ENCODE measurements around the gene EEF1AKMT2.
A peak's percentile ranks its signal among the peaks of the same experiment; 100 is the strongest.

EEF1AKMT2 gene

DNA sequence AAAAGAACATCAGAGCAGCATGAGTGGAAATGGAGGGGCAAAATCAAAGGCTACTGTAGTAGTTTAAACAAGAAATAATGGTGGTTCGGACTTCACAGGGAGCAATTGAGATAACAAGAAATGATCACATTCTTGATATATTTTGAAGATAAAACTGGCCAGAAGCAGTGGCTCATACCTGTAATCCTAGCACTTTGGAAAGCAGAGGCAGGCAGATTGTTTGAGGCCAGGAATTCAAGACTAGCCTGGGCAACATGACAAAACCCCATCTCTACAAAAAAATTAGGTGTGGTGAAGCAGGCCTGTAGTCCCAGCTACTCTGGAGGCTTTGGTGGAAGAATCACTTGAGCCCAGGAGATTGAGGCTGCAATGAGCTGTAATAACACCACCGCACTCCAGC lies 22.9 kb downstream of the EEF1AKMT2 start:
- no peak overlapping the region for H3K4me3 ChIP-seq (ENCODE audit: low read depth, low read length)
- no peaks in the 10 kb centered on the region for H3K27me3 ChIP-seq (replicated peaks)
- in situ Hi-C loops (cut with HindIII; ENCODE audit: low pct_ligation_motif_present, low sequenced_read_pairs): no loop called here
- TF ChIP-seq, protein P1, sequence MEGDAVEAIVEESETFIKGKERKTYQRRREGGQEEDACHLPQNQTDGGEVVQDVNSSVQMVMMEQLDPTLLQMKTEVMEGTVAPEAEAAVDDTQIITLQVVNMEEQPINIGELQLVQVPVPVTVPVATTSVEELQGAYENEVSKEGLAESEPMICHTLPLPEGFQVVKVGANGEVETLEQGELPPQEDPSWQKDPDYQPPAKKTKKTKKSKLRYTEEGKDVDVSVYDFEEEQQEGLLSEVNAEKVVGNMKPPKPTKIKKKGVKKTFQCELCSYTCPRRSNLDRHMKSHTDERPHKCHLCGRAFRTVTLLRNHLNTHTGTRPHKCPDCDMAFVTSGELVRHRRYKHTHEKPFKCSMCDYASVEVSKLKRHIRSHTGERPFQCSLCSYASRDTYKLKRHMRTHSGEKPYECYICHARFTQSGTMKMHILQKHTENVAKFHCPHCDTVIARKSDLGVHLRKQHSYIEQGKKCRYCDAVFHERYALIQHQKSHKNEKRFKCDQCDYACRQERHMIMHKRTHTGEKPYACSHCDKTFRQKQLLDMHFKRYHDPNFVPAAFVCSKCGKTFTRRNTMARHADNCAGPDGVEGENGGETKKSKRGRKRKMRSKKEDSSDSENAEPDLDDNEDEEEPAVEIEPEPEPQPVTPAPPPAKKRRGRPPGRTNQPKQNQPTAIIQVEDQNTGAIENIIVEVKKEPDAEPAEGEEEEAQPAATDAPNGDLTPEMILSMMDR (IDR thresholded peaks at IDR 0.05; ENCODE audit: low read depth, low read length, missing control alignments): no peak
- DNase-seq: no peak
- no peak overlapping the region for H3K27ac ChIP-seq
- H3K36me3 ChIP-seq (replicated peaks): no peaks in the 10 kb centered on the region

DNA sequence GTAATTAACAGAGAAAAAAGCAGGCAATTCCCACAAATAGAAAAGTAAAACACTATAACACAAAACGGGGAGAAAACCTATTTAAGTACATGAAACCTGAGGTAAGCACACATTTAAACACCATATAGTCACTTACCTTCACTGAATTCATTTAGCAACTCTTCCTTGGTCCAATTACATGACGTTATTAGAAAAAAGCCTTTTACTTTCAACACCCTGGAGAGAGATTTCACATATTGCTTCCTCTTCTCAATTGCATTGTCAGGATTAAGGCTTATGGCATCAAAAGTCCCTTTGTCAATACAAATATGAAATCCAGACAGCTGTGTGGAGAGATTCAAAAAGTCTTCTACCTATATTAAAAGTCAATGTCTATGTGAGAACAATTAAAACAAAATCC lies 26.4 kb downstream of the EEF1AKMT2 start:
- Histone ChIP-seq H3K27ac (no peak overlapping the region), H3K4me3 (ENCODE audit: low read depth, low read length) (no peak overlapping the region), H3K36me3 (replicated peaks) (peaks cover 8% of the 10 kb centered on the region), H3K27me3 (replicated peaks) (no peaks in the 10 kb centered on the region)
- TF ChIP-seq, protein P1 (IDR thresholded peaks at IDR 0.05; ENCODE audit: low read depth, low read length, missing control alignments): no peak
- in situ Hi-C loops (cut with HindIII; ENCODE audit: low pct_ligation_motif_present, low sequenced_read_pairs): no loop called here
- no peak for DNase-seq

DNA sequence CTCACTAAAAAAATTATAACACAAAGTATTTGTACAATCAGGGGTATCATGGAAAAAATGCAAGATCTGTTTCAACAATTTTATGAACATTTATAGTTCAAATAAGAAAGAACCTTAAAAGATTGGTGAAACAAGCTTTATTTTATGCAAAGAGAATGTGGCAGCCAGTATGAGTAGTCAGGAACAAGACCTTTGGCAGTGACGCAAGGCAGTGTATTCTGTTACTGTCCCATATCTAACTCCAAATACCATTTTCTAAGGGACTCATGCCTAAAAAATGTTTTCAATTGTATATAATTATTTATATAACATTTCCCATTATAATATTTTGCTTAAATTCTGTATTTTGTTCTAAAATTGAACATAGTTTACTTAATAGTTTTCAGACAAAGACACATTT lies 28.4 kb downstream of the EEF1AKMT2 start:
- Histone ChIP-seq H3K36me3 (replicated peaks) (peaks cover 17% of the 10 kb centered on the region), H3K27ac (peak overlapping the region; percentile 44), H3K4me3 (ENCODE audit: low read depth, low read length) (no peak overlapping the region), H3K27me3 (replicated peaks) (no peaks in the 10 kb centered on the region)
- in situ Hi-C loops (cut with HindIII; ENCODE audit: low pct_ligation_motif_present, low sequenced_read_pairs): no loop called here
- peak; percentile 61 for DNase-seq
- TF ChIP-seq, protein P1 (IDR thresholded peaks at IDR 0.05; ENCODE audit: low read depth, low read length, missing control alignments): no peak

DNA sequence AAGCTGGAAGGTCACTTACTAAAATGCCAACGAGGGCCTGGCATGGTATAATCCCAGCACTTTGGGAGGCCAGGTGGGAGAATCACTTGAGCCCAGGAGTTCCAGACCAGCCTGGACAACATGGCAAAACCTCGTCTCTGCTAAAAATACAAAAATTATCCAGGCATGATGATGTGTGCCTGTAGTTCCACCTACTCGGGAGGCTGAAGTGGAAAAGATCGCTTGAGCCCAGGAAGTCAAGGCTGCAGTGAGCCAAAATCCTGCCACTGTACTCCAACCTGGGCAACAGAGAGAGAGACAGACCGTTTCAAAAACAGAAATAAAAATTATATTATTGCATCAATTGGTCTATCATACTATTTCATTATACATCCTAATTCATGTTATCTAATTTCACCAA lies 29.4 kb downstream of the EEF1AKMT2 start:
- DNase-seq: no peak
- TF ChIP-seq, protein P1 (IDR thresholded peaks at IDR 0.05; ENCODE audit: low read depth, low read length, missing control alignments): no peak
- in situ Hi-C loops (cut with HindIII; ENCODE audit: low pct_ligation_motif_present, low sequenced_read_pairs): no loop called here
- H3K36me3 ChIP-seq (replicated peaks): peaks cover 17% of the 10 kb centered on the region
- H3K27me3 ChIP-seq (replicated peaks): no peaks in the 10 kb centered on the region
- no peak overlapping the region for H3K4me3 ChIP-seq (ENCODE audit: low read depth, low read length)
- H3K27ac ChIP-seq: no peak overlapping the region

DNA sequence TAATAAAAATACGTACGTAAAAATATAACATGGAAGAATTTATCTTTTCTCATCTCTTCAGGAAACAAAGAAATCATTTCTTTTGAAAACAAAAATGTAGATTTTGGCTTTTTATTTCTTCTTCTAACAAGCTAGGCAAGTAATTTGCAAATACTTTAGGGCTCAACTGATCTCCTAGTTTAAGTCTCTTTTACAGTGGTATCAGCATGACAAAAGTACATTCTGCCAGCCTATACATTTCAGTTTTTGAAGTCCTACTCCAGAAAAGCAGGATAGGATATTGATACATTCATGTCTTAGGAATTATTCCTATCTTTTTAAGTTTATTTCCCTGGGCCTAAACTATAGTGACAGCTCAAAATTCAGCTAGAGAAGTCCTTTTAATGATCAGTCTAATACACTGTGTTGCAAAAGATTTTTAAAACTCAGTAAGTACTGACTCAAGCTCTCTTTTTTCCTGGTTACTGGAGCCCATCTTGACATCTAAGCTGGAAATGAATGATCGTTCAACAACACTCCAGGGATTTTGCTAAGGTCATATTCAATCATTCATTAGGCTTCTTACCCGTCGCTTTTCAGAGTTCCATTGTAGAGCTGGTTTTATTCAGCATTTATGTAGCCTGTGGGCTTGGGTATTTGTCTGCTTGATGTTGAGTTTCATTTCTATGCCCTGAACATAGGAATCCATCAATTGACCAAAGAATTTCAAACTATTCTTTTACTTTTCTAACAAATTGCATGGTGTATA lies 35.4 kb downstream of the EEF1AKMT2 start:
- in situ Hi-C loops (cut with HindIII; ENCODE audit: low pct_ligation_motif_present, low sequenced_read_pairs): no loop called here
- TF ChIP-seq, protein P1 (IDR thresholded peaks at IDR 0.05; ENCODE audit: low read depth, low read length, missing control alignments): no peak
- DNase-seq: no peak

DNA sequence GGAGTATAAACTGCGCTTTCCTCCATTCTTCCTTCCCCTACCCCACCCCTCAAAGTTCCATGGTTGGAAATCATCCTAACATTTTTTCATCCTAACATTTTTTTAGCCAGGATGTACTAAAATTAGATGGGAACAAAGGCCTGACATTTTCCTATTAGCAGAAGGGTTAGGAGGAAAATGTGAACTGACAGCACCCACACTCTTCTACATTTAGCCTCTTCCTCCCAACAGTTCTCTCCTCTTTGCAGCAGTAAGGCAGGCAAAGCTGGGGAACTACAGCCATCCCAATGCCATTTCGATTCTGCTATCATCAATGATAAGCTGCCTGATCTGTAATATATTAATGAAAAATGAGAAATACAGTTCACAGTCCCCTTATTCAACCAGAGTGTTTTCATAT lies 36.1 kb downstream of the EEF1AKMT2 start:
- TF ChIP-seq, protein P1 (IDR thresholded peaks at IDR 0.05; ENCODE audit: low read depth, low read length, missing control alignments): no peak
- no peaks in the 10 kb centered on the region for H3K27me3 ChIP-seq (replicated peaks)
- in situ Hi-C loops (cut with HindIII; ENCODE audit: low pct_ligation_motif_present, low sequenced_read_pairs): no loop called here
- H3K36me3 ChIP-seq (replicated peaks): peaks cover 9% of the 10 kb centered on the region
- DNase-seq: no peak
- H3K4me3 ChIP-seq (ENCODE audit: low read depth, low read length): no peak overlapping the region
- no peak overlapping the region for H3K27ac ChIP-seq

More for the DNA sequence above, 35.4 kb downstream of the EEF1AKMT2 start:
- peaks cover 12% of the 10 kb centered on the region for H3K36me3 ChIP-seq (replicated peaks)
- H3K4me3 ChIP-seq (ENCODE audit: low read depth, low read length): no peak overlapping the region
- H3K27me3 ChIP-seq (replicated peaks): no peaks in the 10 kb centered on the region
- H3K27ac ChIP-seq: no peak overlapping the region
